WERI-Rb-1 (cell line): Measurements from ENCODE around the gene CALHM1.

Source experiments
- DNase-seq: peaks from one replicate; pipeline ENCODE4 v3.0.0-alpha.2; 2020
- H3K27ac ChIP-seq: fragments of 250-450 bp; sonication (Bioruptor Pico); 2 replicates; pipeline ENCODE4 v1.5.1; 2020; ENCODE audit warnings: mild to moderate bottlenecking, moderate library complexity
- H3K27me3 ChIP-seq: fragments of 250-450 bp; sonication (Bioruptor Pico); 2 replicates; pipeline ENCODE4 v1.5.1; 2021; ENCODE audit warnings: mild to moderate bottlenecking, low read depth, moderate library complexity; ENCODE audit not compliant: insufficient read depth, severe bottlenecking
- H3K36me3 ChIP-seq: fragments of 250-450 bp; sonication (Bioruptor Pico); 2 replicates; pipeline ENCODE4 v1.5.1; 2020; ENCODE audit warnings: mild to moderate bottlenecking, moderate library complexity
- H3K4me3 ChIP-seq: 2 replicates; pipeline ENCODE4 v1.5.1; 2011; ENCODE audit warnings: low read depth, mild to moderate bottlenecking, control low read depth, low read length
- H3K9me3 ChIP-seq: fragments of 250-450 bp; sonication (Bioruptor Pico); 2 replicates; pipeline ENCODE4 v1.5.1; 2021; ENCODE audit warnings: mild to moderate bottlenecking, moderate library complexity; ENCODE audit not compliant: severe bottlenecking
- TF ChIP-seq, protein P1 (sequence below): IDR thresholded peaks from 2 replicates; pipeline ENCODE4 v1.5.1; 2011; ENCODE audit warnings: low read depth, mild to moderate bottlenecking, control low read depth, inconsistent platforms, low read length

Gene CALHM1

DNA sequence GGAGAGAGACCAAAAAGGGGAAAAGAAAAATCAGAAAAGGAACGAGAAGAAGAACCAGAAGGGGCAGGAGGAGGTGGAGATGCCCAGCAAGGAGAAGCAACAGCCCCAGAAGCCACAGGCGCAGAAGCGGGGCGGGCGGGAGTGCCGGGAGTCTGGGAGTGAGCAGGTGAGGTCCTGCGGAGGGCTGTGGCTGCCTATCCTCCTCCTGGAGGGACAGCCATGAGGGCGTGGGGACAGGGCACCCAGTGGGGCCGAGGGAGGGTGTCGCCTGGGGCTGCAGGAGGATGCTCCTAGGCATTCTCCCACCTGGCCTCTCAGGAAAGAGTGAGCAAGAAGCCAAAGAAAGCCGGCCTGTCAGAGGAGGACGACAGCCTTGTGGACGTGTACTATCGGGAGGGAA lies 18.3 kb downstream of the CALHM1 start:
- Histone ChIP-seq H3K36me3 (peaks cover 89% of the 10 kb centered on the region), H3K27ac (no peak overlapping the region), H3K4me3 (no peak overlapping the region), H3K9me3 (no peaks in the 10 kb centered on the region), H3K27me3 (no peaks in the 10 kb centered on the region)
- no peak for DNase-seq
- TF ChIP-seq, protein P1, sequence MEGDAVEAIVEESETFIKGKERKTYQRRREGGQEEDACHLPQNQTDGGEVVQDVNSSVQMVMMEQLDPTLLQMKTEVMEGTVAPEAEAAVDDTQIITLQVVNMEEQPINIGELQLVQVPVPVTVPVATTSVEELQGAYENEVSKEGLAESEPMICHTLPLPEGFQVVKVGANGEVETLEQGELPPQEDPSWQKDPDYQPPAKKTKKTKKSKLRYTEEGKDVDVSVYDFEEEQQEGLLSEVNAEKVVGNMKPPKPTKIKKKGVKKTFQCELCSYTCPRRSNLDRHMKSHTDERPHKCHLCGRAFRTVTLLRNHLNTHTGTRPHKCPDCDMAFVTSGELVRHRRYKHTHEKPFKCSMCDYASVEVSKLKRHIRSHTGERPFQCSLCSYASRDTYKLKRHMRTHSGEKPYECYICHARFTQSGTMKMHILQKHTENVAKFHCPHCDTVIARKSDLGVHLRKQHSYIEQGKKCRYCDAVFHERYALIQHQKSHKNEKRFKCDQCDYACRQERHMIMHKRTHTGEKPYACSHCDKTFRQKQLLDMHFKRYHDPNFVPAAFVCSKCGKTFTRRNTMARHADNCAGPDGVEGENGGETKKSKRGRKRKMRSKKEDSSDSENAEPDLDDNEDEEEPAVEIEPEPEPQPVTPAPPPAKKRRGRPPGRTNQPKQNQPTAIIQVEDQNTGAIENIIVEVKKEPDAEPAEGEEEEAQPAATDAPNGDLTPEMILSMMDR, result no peak

DNA sequence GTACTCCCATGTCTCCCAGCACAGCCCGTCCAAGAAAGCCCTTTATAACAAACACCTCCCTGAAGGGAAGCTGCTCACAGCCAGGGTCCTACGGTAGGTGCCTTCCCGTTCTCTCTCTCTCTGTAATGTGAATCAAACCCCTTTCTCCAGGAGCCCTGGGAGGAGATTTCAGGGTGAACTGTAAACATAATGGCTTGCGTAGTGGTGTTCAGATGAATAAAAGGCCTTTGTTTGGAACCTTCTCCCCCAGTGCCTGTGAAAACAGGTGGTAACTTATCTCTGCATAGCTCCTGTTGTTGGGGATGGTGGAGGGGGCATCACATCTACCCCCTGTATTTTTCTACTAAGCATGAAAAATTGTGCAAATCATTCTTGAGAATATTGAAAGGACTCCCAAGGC lies 18.9 kb downstream of the CALHM1 start:
- TF ChIP-seq, protein P1, result no peak
- peaks cover 85% of the 10 kb centered on the region for H3K36me3 ChIP-seq
- no peaks in the 10 kb centered on the region for H3K27me3 ChIP-seq
- no peak overlapping the region for H3K4me3 ChIP-seq
- DNase-seq, result no peak
- no peaks in the 10 kb centered on the region for H3K9me3 ChIP-seq
- H3K27ac ChIP-seq, result no peak overlapping the region

DNA sequence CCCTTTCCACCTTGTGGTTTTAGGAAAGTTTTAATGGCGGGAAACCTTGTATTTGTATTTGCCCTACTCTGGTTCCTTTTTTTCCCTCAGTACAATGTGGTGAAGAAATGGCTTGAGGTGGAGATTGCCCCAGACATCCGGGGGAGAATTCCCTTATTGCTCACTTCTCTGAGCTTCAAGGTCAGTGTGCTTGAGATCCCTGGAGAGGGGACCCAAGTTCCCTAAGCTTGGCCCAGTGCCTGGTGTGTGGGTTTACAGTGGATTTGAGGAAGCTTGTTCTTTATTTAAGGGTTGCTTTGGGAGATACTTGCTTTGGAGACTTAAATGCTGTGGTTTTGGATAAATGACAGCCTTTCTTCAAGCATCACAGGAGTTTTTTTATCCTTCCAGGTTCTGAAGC lies 24.8 kb downstream of the CALHM1 start:
- no peak for DNase-seq
- Histone ChIP-seq H3K27ac (no peak overlapping the region), H3K27me3 (no peaks in the 10 kb centered on the region), H3K9me3 (no peaks in the 10 kb centered on the region), H3K36me3 (peaks cover 77% of the 10 kb centered on the region), H3K4me3 (no peak overlapping the region)
- TF ChIP-seq, protein P1, result no peak

DNA sequence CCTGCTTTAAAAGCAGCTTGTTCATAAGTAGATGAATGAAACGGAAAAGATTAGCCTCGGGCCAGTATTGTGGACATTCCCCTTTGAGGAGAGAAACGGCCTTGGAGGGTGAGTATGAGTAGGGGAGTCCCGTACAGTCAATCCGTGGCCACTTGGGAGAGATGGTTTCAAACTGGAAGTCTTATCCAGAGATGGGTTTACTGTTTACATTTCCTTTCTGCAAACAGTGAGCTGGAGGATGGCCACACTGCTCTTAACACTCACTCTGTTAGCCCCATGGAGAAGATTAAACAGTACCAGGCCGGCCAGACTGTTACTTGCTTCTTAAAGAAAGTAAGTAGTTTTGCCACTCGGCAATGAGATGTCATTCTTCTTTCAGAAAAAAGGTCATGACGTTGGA lies 26.8 kb downstream of the CALHM1 start:
- Histone ChIP-seq H3K27ac (peak overlapping the region; percentile 51), H3K9me3 (no peaks in the 10 kb centered on the region), H3K36me3 (peaks cover 68% of the 10 kb centered on the region), H3K4me3 (no peak overlapping the region), H3K27me3 (no peaks in the 10 kb centered on the region)
- TF ChIP-seq, protein P1, result no peak
- DNase-seq, result no peak

DNA sequence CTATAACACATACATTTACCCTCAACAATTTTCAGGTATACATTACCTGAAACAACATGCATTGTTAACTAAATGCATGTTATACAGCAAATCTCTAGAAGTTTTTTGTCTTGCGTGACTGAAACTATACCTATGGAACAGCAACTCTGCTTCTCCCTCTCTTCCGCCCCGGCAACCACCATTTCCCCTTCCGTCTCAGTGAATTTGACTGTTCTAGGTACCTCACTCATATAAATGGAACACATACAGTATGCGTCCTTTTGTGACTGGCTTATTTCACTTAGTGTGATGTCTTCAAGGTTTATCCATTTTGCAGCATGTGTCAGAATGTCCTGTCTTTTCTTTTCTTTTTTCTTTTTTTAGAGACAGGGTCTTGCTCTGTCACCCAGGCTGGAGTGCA lies 29.1 kb downstream of the CALHM1 start:
- H3K4me3 ChIP-seq, result no peak overlapping the region
- H3K27ac ChIP-seq, result peak overlapping the region; percentile 83
- H3K27me3 ChIP-seq, result no peaks in the 10 kb centered on the region
- no peak for DNase-seq
- TF ChIP-seq, protein P1, result no peak
- H3K36me3 ChIP-seq, result peaks cover 74% of the 10 kb centered on the region
- H3K9me3 ChIP-seq, result no peaks in the 10 kb centered on the region

DNA sequence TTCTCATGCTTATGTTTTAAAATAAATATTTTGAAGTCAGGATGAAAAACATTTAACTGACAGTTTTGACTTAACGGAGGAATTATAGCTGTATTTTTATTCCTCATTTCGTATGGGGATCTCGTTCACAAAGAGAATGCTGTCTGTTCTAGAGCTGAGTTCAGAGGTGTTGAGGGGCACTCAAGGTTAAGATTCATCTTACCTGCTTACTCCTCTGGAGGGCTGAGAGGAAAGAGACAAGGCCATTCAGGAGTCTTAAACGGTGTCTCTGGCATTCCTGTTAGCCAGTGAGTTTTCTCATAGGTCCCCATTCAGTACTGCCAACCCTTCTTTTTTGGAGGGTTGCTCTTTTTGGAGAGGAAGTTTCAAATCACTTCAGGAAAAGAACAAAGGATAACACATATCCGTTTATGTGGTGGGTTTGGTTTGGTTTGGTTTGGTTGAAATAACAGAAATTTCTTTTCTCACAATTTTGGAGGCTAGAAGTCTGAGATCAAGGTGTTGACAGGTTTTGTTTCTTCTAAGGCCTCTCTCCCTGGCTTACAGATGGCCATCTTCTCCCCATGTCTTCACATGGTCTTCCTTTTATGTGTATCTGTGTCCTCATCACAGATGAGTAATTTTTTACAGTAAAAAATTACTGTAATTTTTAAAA lies 29.6 kb downstream of the CALHM1 start:
- Histone ChIP-seq H3K9me3 (no peaks in the 10 kb centered on the region), H3K27ac (peak overlapping the region; percentile 83), H3K4me3 (no peak overlapping the region), H3K27me3 (no peaks in the 10 kb centered on the region), H3K36me3 (peaks cover 75% of the 10 kb centered on the region)
- no peak for DNase-seq
- TF ChIP-seq, protein P1, result no peak
